ENCODE measurements around the gene ERCC6.

The ERCC6 gene

GRCh38 chr10:49528977-49529506 lies 9.9 kb downstream of the ERCC6 start:
- Mint-ChIP-seq H3K4me3 (no peak overlapping the region), H3K36me3 (ENCODE audit: low read depth) (peaks cover 62% of the 10 kb centered on the region), H3K27me3 (no peaks in the 10 kb centered on the region), H3K9me3 (no peaks in the 10 kb centered on the region), H3K27ac (no peak overlapping the region), H3K4me1 (ENCODE audit: low read depth) (peaks cover 6% of the 10 kb centered on the region)

GRCh38 chr10:49527850-49528249 lies 11.1 kb downstream of the ERCC6 start:
- peaks cover 6% of the 10 kb centered on the region for H3K4me1 Mint-ChIP-seq (ENCODE audit: low read depth)
- H3K4me3 Mint-ChIP-seq = no peak overlapping the region
- H3K9me3 Mint-ChIP-seq = no peaks in the 10 kb centered on the region
- H3K27ac Mint-ChIP-seq = no peak overlapping the region
- peaks cover 69% of the 10 kb centered on the region for H3K36me3 Mint-ChIP-seq (ENCODE audit: low read depth)
- H3K27me3 Mint-ChIP-seq = no peaks in the 10 kb centered on the region

- no peaks in the 10 kb centered on the region for H3K9me3 Mint-ChIP-seq
- no peaks in the 10 kb centered on the region for H3K27me3 Mint-ChIP-seq
- no peak overlapping the region for H3K4me3 Mint-ChIP-seq
- H3K4me1 Mint-ChIP-seq (ENCODE audit: low read depth) = peaks cover 6% of the 10 kb centered on the region
- H3K36me3 Mint-ChIP-seq (ENCODE audit: low read depth) = peaks cover 65% of the 10 kb centered on the region
- H3K27ac Mint-ChIP-seq = no peak overlapping the region
These were observed 11.9 kb downstream of the ERCC6 start for GRCh38 chr10:49527061-49527460.

- peaks cover 66% of the 10 kb centered on the region for H3K36me3 Mint-ChIP-seq (ENCODE audit: low read depth)
- no peaks in the 10 kb centered on the region for H3K27me3 Mint-ChIP-seq
- H3K4me1 Mint-ChIP-seq (ENCODE audit: low read depth) = peaks cover 6% of the 10 kb centered on the region
- no peak overlapping the region for H3K4me3 Mint-ChIP-seq
- H3K9me3 Mint-ChIP-seq = no peaks in the 10 kb centered on the region
- H3K27ac Mint-ChIP-seq = no peak overlapping the region
These were observed 12.3 kb downstream of the ERCC6 start for GRCh38 chr10:49526619-49527018.

- H3K27ac Mint-ChIP-seq = no peak overlapping the region
- H3K36me3 Mint-ChIP-seq (ENCODE audit: low read depth) = peaks cover 59% of the 10 kb centered on the region
- H3K4me1 Mint-ChIP-seq (ENCODE audit: low read depth) = peaks cover 6% of the 10 kb centered on the region
- H3K9me3 Mint-ChIP-seq = no peaks in the 10 kb centered on the region
- H3K27me3 Mint-ChIP-seq = no peaks in the 10 kb centered on the region
- no peak overlapping the region for H3K4me3 Mint-ChIP-seq
These were observed 14.4 kb downstream of the ERCC6 start for GRCh38 chr10:49524496-49524895.

GRCh38 chr10:49523301-49523700 lies 15.6 kb downstream of the ERCC6 start:
- Mint-ChIP-seq H3K36me3 (ENCODE audit: low read depth) (peaks cover 59% of the 10 kb centered on the region), H3K9me3 (no peaks in the 10 kb centered on the region), H3K4me1 (ENCODE audit: low read depth) (no peaks in the 10 kb centered on the region), H3K27ac (no peak overlapping the region), H3K4me3 (no peak overlapping the region), H3K27me3 (no peaks in the 10 kb centered on the region)

GRCh38 chr10:49521062-49521461 lies 17.9 kb downstream of the ERCC6 start:
- no peak overlapping the region for H3K27ac Mint-ChIP-seq

GRCh38 chr10:49520122-49520775 lies 18.7 kb downstream of the ERCC6 start:
- H3K27ac Mint-ChIP-seq = no peak overlapping the region
- H3K36me3 Mint-ChIP-seq (ENCODE audit: low read depth) = peaks cover 60% of the 10 kb centered on the region
- no peaks in the 10 kb centered on the region for H3K9me3 Mint-ChIP-seq
- H3K4me3 Mint-ChIP-seq = no peak overlapping the region
- H3K4me1 Mint-ChIP-seq (ENCODE audit: low read depth) = no peaks in the 10 kb centered on the region
- no peaks in the 10 kb centered on the region for H3K27me3 Mint-ChIP-seq

More at GRCh38 chr10:49521062-49521461, 17.9 kb downstream of the ERCC6 start:
- Mint-ChIP-seq H3K9me3 (no peaks in the 10 kb centered on the region), H3K27me3 (no peaks in the 10 kb centered on the region), H3K4me1 (ENCODE audit: low read depth) (no peaks in the 10 kb centered on the region), H3K36me3 (ENCODE audit: low read depth) (peaks cover 58% of the 10 kb centered on the region), H3K4me3 (no peak overlapping the region)

GRCh38 chr10:49519717-49520116 lies 19.2 kb downstream of the ERCC6 start:
- H3K27me3 Mint-ChIP-seq = no peaks in the 10 kb centered on the region
- peaks cover 55% of the 10 kb centered on the region for H3K36me3 Mint-ChIP-seq (ENCODE audit: low read depth)
- H3K27ac Mint-ChIP-seq = no peak overlapping the region
- no peaks in the 10 kb centered on the region for H3K4me1 Mint-ChIP-seq (ENCODE audit: low read depth)
- H3K9me3 Mint-ChIP-seq = no peaks in the 10 kb centered on the region
- H3K4me3 Mint-ChIP-seq = no peak overlapping the region

GRCh38 chr10:49518982-49519578 lies 19.8 kb downstream of the ERCC6 start:
- Mint-ChIP-seq H3K27ac (no peak overlapping the region), H3K9me3 (no peaks in the 10 kb centered on the region), H3K4me1 (ENCODE audit: low read depth) (no peaks in the 10 kb centered on the region), H3K4me3 (no peak overlapping the region), H3K27me3 (no peaks in the 10 kb centered on the region), H3K36me3 (ENCODE audit: low read depth) (peaks cover 48% of the 10 kb centered on the region)

GRCh38 chr10:49518566-49518965 lies 20.4 kb downstream of the ERCC6 start:
- Mint-ChIP-seq H3K9me3 (no peaks in the 10 kb centered on the region), H3K36me3 (ENCODE audit: low read depth) (peaks cover 43% of the 10 kb centered on the region), H3K27ac (no peak overlapping the region), H3K4me3 (no peak overlapping the region), H3K4me1 (ENCODE audit: low read depth) (no peaks in the 10 kb centered on the region), H3K27me3 (no peaks in the 10 kb centered on the region)

- no peaks in the 10 kb centered on the region for H3K4me1 Mint-ChIP-seq (ENCODE audit: low read depth)
- H3K27me3 Mint-ChIP-seq = no peaks in the 10 kb centered on the region
- peaks cover 30% of the 10 kb centered on the region for H3K36me3 Mint-ChIP-seq (ENCODE audit: low read depth)
- H3K9me3 Mint-ChIP-seq = no peaks in the 10 kb centered on the region
- H3K27ac Mint-ChIP-seq = no peak overlapping the region
- no peak overlapping the region for H3K4me3 Mint-ChIP-seq
These were observed 22.5 kb downstream of the ERCC6 start for GRCh38 chr10:49516216-49516970.

GRCh38 chr10:49512121-49512809 lies 26.7 kb downstream of the ERCC6 start:
- no peaks in the 10 kb centered on the region for H3K9me3 Mint-ChIP-seq
- no peak overlapping the region for H3K27ac Mint-ChIP-seq
- H3K4me1 Mint-ChIP-seq (ENCODE audit: low read depth) = peaks cover 21% of the 10 kb centered on the region

GRCh38 chr10:49509771-49510303 lies 29.1 kb downstream of the ERCC6 start:
- H3K4me1 Mint-ChIP-seq (ENCODE audit: low read depth) = peaks cover 27% of the 10 kb centered on the region

More at GRCh38 chr10:49512121-49512809, 26.7 kb downstream of the ERCC6 start:
- peaks cover 8% of the 10 kb centered on the region for H3K27me3 Mint-ChIP-seq
- peaks cover 16% of the 10 kb centered on the region for H3K36me3 Mint-ChIP-seq (ENCODE audit: low read depth)
- no peak overlapping the region for H3K4me3 Mint-ChIP-seq

More at GRCh38 chr10:49509771-49510303, 29.1 kb downstream of the ERCC6 start:
- H3K9me3 Mint-ChIP-seq = no peaks in the 10 kb centered on the region
- H3K27ac Mint-ChIP-seq = no peak overlapping the region
- peaks cover 9% of the 10 kb centered on the region for H3K36me3 Mint-ChIP-seq (ENCODE audit: low read depth)
- H3K4me3 Mint-ChIP-seq = no peak overlapping the region
- peaks cover 15% of the 10 kb centered on the region for H3K27me3 Mint-ChIP-seq

All from stimulated activated naive CD8-positive, alpha-beta T cell treated with anti-CD3 and anti-CD28 coated beads, Interleukin-15, Interleukin-2, amounts not matched to agents 100 ng/mL and 50 ng/mL, for 24 hours (primary cell).